Large intestine (tissue), 3 donors: ENCODE results near the gene SYNDIG1. TPM values are rescaled to one million over a fixed set of nuclear protein-coding genes. Genes with fewer than 3 reads are reported as not detected.

ENCODE experiments used
- DNase-seq, 2 donors: peaks; one replicate each; pipeline versions ENCODE4 v3.0.0 to v3.0.0-alpha.2; 2013
- H3K27ac ChIP-seq: one replicate; pipeline ENCODE4 v1.5.1; 2013; ENCODE audit warnings: low read length
- H3K27me3 ChIP-seq: 2 replicates; pipeline ENCODE4 v1.6.1; 2013; ENCODE audit warnings: low read length; ENCODE audit not compliant: control insufficient read depth, insufficient read depth
- H3K36me3 ChIP-seq: 2 replicates; pipeline ENCODE4 v1.6.1; 2013; ENCODE audit warnings: low read length; ENCODE audit not compliant: control insufficient read depth, insufficient read depth
- H3K4me1 ChIP-seq: one replicate; pipeline ENCODE4 v1.6.1; 2013; ENCODE audit warnings: low read length; ENCODE audit not compliant: control insufficient read depth, insufficient read depth
- H3K4me3 ChIP-seq: one replicate; pipeline ENCODE4 v1.5.1; 2013; ENCODE audit warnings: low read length
- H3K9me3 ChIP-seq: one replicate; pipeline ENCODE4 v1.6.1; 2013; ENCODE audit warnings: mild to moderate bottlenecking, low read depth, low read length, moderate library complexity; ENCODE audit not compliant: control insufficient read depth
- WGBS: methylation state at CpG from one replicate; pipeline ENCODE4 v1.1.5; 2013; ENCODE audit warnings: low lambda C conversion rate; ENCODE audit not compliant: insufficient coverage; 5-methylcytosine and 5-hydroxymethylcytosine counted together
- polyA plus RNA-seq: library from polyadenylated mRNA; unstranded; fragments of 120-200 nt; gene quantifications from one replicate; pipeline ENCODE4 v1.2.1, GENCODE V29; 2013

Gene SYNDIG1
- polyA plus RNA-seq, 1 donor, result 2.0 TPM

DNA sequence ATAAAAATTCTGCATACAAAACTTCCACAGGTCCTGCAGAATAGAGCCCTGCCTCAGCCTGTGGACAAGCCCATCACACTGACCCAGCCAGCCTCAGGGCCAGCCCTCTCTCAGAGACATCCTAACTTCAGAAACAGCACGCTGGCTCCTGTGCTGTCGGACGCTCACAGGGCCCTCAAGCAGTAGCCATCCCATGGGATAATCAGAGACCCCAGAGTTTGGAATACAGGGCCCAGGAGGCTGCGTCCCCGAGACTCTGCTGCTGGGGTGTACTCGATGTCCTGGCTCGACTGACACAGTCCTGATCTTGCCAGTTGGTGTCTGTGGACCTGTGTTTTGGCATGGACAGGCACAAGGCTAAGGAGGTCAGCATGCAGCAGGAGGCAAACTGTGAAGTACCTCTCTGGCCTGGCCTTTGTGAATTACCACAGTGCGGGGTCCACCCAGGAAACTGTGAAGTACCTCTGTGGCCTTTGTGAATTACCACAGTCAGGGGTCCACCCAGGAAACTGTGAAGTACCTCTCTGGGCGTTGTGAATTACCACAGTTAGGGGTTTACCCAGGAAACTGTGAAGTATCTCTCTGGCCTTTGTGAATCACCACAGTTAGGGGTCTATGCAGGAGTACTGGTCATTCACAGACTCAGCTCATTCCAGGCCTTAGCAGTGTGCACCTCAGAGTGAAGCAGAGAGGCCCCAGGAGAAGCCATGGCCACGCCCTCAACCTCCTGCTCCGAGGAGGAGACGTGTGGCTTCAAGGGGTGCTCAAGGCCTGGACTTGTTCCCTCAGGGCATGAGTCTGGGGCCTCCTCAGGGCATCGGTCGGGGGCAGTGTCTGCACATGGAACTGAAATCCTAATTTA lies 212.4 kb downstream of the SYNDIG1 start:
- Histone ChIP-seq H3K27ac (no peak overlapping the region), H3K9me3 (no peaks in the 10 kb centered on the region), H3K27me3 (no peaks in the 10 kb centered on the region), H3K4me3 (no peak overlapping the region), H3K36me3 (no peaks in the 10 kb centered on the region), H3K4me1 (peaks cover 8% of the 10 kb centered on the region)
- peak in 1 of 2 donors; percentile 34 for DNase-seq
- no CpG with 5 or more reads among the region's 14 CpGs for WGBS

DNA sequence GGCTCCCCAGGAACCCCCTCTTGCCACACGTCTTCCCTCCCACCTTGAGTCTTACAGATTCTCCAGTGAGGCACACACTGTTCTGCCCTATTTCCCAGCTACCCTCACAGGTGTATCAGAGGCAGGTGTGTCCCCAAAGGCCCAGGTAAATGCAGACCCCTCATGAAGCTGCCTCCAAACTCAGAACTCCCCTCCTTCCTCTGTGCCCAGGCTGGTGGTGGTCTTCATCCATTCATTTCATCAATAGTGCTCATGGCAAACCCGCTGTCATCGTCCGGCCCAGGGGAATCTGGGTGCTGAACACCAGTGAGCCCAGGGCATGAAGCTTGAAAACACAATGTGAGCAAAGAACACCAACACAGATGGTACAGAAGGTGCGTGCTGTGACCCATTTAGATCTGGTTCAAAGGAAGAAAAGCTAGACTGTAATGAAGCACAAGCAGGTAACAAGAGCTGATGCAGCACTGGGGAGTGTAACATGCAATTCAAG lies 213.1 kb downstream of the SYNDIG1 start:
- WGBS, result no CpG with 5 or more reads among the region's 5 CpGs

DNA sequence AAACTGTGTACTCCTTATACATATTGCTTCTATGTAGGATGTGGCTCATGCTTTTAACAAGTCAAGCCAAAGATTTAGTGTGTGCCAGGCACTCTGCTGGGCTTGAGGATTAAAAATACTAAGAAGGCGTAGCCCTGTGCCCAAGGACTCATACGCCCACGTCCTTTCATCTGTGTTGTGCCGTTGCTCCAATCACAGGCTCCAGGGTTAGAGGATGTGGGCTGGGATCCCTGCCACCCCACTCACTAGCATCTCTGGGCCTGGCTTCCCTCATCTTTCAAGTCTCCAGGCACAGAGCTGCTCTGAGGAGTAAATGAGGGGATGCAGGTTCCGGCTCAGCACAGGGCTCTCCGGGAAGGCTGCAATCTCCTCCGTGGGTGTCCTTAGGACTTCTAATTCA lies 214.2 kb downstream of the SYNDIG1 start:
- no peaks in the 10 kb centered on the region for H3K4me1 ChIP-seq
- DNase-seq, result no peak
- WGBS, result 94% methylated on average over 2 of the region's 7 CpGs
- no peaks in the 10 kb centered on the region for H3K36me3 ChIP-seq
- no peak overlapping the region for H3K27ac ChIP-seq
- no peak overlapping the region for H3K4me3 ChIP-seq
- no peaks in the 10 kb centered on the region for H3K9me3 ChIP-seq
- H3K27me3 ChIP-seq, result no peaks in the 10 kb centered on the region

More for the DNA sequence above, 213.1 kb downstream of the SYNDIG1 start:
- Histone ChIP-seq H3K27me3 (no peaks in the 10 kb centered on the region), H3K36me3 (no peaks in the 10 kb centered on the region), H3K27ac (no peak overlapping the region), H3K4me3 (no peak overlapping the region), H3K9me3 (no peaks in the 10 kb centered on the region), H3K4me1 (peaks cover 7% of the 10 kb centered on the region)
- DNase-seq, result no peak

DNA sequence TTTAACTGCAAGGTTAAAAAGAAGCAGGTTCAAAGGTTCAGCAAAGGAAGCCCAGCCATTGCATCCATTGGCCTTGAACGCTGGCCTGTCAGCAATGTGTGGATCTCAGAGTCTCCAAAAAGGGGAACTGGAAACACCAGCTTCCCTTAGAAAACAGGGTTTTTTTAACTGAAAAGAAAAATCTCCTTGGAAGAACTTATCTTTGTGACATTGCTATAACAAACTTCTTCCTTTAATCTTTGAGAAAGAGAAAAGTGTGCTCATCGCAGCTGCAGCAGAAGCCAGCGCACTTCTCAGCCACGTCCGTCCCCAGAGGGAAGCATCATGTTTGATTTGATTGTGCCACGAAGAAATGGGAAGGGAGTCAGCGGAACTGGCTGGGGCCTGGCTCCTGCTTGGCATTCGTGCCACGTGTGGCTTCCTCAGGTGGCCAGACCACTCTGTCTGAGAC lies 215.0 kb downstream of the SYNDIG1 start:
- Histone ChIP-seq H3K27ac (no peak overlapping the region), H3K4me3 (no peak overlapping the region), H3K27me3 (no peaks in the 10 kb centered on the region), H3K9me3 (no peaks in the 10 kb centered on the region), H3K36me3 (no peaks in the 10 kb centered on the region), H3K4me1 (no peaks in the 10 kb centered on the region)
- DNase-seq, result no peak
- WGBS, result 80% methylated on average over 1 of the region's 9 CpGs

DNA sequence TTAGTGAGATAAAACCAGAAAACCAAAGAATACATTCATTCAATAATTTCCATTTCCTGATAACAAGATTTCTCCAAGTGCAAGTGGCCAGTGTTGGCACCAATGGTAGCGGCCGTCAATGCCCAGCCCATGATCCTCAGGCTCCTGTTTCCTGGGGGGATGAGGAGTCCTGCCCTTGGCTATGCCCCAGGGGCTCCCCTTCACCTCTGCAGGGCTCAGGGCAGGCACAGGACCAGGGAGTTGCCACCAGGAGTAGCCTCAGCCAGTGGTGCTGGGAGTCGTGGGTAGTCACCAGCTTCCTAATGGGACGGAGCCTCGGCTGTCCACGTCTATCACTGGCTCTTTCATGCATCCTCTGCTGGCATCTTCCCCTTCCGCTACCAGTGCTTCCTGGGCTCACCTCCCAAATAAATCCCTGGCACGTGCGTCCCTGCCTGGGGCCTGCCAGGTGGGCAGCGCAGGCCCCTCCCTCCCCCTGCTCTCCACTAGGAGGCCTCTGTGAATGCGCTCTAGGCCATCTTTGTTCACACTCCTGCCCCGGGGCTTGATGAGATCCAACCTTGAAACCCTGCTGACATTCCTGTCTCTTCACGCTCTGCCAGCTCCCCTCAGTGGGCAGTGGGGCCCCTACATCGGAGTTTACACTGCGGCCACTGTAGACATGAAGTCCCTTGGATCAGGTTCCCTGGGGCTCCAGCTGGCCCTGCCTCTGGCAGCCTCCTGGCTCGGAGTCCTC lies 215.7 kb downstream of the SYNDIG1 start:
- H3K4me1 ChIP-seq, result no peaks in the 10 kb centered on the region
- no peak for DNase-seq
- WGBS, result no CpG with 5 or more reads among the region's 16 CpGs
- H3K9me3 ChIP-seq, result no peaks in the 10 kb centered on the region
- no peaks in the 10 kb centered on the region for H3K36me3 ChIP-seq
- H3K27me3 ChIP-seq, result no peaks in the 10 kb centered on the region
- H3K4me3 ChIP-seq, result no peak overlapping the region
- no peak overlapping the region for H3K27ac ChIP-seq

DNA sequence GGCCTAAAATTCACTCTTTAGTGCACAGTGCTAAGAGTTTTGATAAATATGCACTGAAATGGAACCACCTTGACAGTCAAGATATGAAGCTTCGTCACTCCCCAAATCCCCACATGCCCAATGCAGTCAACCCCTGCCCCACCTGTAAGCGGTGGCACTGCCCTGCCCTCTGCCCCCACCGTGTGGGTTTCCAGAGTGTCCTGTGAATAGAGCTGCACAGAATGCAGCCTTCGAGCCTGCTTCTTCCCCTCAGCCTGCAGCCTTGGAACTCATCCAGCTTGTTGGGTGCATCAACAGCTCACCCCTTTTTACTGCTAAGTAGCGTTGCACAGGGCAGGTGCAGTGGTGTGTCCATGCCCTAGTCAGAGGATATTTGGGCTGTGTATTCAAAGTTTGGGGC lies 216.3 kb downstream of the SYNDIG1 start:
- Histone ChIP-seq H3K4me1 (no peaks in the 10 kb centered on the region), H3K4me3 (no peak overlapping the region), H3K27ac (no peak overlapping the region), H3K36me3 (no peaks in the 10 kb centered on the region), H3K9me3 (no peaks in the 10 kb centered on the region), H3K27me3 (no peaks in the 10 kb centered on the region)
- DNase-seq, result no peak
- WGBS, result no CpG with 5 or more reads among the region's 5 CpGs

DNA sequence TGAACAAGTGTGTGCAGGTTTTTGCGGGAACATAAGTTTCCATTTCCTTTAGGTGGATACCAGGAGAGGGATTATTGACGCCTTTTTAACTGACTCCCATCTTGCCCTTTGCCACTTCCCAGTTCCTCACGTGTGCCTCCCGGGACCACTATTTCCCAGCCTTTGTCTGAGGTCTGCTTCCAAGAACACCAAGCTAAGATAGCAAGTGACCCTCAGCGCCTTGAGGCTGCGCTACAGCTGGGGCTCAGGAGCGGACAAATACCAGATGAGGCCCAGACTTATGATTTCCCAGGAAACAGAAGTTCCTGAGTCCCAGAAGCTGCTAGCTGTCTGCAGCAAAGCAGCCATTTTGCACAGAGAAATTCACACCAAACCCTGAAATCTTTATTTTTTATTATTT lies 216.7 kb downstream of the SYNDIG1 start:
- WGBS, result no CpG with 5 or more reads among the region's 7 CpGs
- no peaks in the 10 kb centered on the region for H3K27me3 ChIP-seq
- H3K27ac ChIP-seq, result no peak overlapping the region
- no peaks in the 10 kb centered on the region for H3K36me3 ChIP-seq
- H3K4me1 ChIP-seq, result no peaks in the 10 kb centered on the region
- DNase-seq, result no peak
- H3K9me3 ChIP-seq, result no peaks in the 10 kb centered on the region
- H3K4me3 ChIP-seq, result no peak overlapping the region

DNA sequence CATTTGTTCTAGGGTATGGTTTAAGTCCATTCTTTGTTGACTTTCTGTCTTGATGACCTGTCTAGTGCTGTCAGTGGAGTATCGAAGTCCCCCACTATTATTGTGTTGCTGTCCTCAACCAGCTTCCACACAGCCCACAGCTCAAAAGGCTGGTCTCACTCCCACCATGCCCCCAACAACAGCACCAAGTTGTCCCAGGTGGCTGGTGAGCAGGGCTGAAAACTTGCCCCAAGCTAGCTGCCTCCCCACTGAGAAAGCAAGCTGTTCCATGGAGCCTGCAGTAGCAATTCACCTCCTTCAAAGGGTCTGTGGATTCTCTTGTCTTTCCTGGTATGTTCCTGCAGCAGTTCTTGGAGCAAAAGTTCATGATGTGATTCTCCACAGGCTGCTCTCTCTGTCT lies 221.0 kb downstream of the SYNDIG1 start:
- no peaks in the 10 kb centered on the region for H3K27me3 ChIP-seq
- no peaks in the 10 kb centered on the region for H3K36me3 ChIP-seq
- no peak for DNase-seq
- no peak overlapping the region for H3K27ac ChIP-seq
- WGBS, result no CpG with 5 or more reads among the region's 1 CpG
- H3K4me1 ChIP-seq, result no peaks in the 10 kb centered on the region
- no peak overlapping the region for H3K4me3 ChIP-seq
- H3K9me3 ChIP-seq, result no peaks in the 10 kb centered on the region

DNA sequence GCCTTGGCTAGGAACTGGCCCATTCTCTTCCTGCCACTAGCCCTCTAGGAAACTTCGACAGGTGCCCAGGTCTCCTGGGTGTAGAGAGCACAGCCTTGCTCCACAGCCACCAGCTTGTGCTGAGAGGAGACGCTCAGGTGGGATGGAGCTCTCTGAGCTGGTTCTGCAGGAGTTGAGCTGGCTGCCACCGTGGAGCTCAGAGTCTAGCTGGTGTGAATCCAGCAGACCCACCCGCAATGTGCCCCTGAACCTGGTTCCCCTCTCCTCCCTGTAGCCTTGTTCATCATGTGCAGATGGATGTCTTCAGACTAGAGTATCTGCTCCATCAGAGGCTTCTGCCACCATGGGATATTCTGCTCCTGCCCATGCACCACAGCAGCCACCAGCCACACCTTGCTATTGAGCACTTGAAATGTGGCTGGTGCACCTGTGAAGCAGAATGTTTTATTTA lies 222.5 kb downstream of the SYNDIG1 start:
- Histone ChIP-seq H3K36me3 (no peaks in the 10 kb centered on the region), H3K4me3 (no peak overlapping the region), H3K27me3 (no peaks in the 10 kb centered on the region), H3K27ac (no peak overlapping the region), H3K9me3 (no peaks in the 10 kb centered on the region), H3K4me1 (no peaks in the 10 kb centered on the region)
- no CpG with 5 or more reads among the region's 4 CpGs for WGBS
- DNase-seq, result no peak

DNA sequence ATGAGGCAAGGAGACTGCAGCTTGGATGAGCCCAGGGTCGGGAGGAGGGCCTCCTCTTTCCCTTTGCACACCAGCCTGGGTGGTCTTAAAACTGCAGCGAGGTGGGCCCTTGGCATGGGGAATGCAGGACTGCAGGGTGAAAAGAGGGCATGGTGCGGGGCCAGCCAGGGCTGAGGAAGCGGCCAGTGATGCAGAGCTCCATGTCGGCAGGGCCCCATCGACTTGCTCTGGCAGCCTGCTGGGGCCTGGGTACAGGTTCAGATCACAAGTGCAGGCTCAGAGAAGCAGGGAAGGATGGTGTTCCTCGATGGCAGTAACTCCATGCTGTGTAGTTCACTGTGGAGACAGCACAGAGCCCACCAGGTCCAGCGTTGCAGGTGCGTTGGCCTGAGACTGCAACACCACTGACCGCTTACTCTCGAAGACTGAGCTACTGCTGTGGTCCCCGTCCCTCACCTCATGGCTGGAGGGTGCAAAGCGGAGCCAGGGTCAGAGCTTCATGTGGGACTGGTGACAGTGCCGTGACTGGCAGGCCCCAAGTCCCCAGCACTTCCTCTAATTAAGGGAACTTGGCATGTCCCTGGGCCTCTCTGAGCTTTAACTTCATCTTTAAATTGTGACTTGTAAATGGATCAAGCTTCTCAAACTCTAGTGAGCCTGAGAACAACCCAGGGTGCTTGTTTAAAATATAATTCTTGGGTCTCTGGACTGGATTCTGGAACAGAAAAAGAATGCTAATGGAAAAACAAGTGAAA lies 223.2 kb downstream of the SYNDIG1 start:
- no peak overlapping the region for H3K4me3 ChIP-seq
- no peak for DNase-seq
- no peaks in the 10 kb centered on the region for H3K27me3 ChIP-seq
- no peaks in the 10 kb centered on the region for H3K4me1 ChIP-seq
- H3K27ac ChIP-seq, result no peak overlapping the region
- H3K36me3 ChIP-seq, result no peaks in the 10 kb centered on the region
- no CpG with 5 or more reads among the region's 14 CpGs for WGBS
- no peaks in the 10 kb centered on the region for H3K9me3 ChIP-seq
